GM13976 (cell line): ENCODE results near the gene FKBP15.
"Not testable (repeated sequence)": the region's sequence is repeated elsewhere in the genome, so short reads cannot be mapped to it uniquely, and the experiment has no call there.

Source experiments
- DNase-seq: peaks from one replicate; pipeline ENCODE4 v3.0.0; 2012; ENCODE audit warnings: low spot score
- CTCF ChIP-seq: IDR thresholded peaks from 2 replicates; pipeline ENCODE4 v1.5.1; 2012; ENCODE audit warnings: borderline replicate concordance, mild to moderate bottlenecking; ENCODE audit not compliant: insufficient read depth; ENCODE audit errors: extremely low read depth, missing control alignments, control extremely low read depth
- in situ Hi-C: fragments of 300-500 bp; cut with MboI; formaldehyde crosslinking; loops from one replicate; pipeline ENCODE4 v1.12.0; 2022; ENCODE audit warnings: low sequenced_read_pairs, mixed read lengths, inconsistent platforms; ENCODE audit not compliant: unreplicated experiment

The FKBP15 gene

GRCh38 chr9:113138760-113139159, 82.3 kb downstream of the FKBP15 start:
- in situ Hi-C loops = loop anchor here (25.0 kb wide), 1 partner anchor 524 kb away; no protein-coding TSS in a partner anchor
- no peak for TF ChIP-seq CTCF
- no peak for DNase-seq

- DNase-seq = no peak
- in situ Hi-C loops = loop anchor here (25.0 kb wide), 1 partner anchor 525 kb away; no protein-coding TSS in a partner anchor
- TF ChIP-seq CTCF = no peak
Observed at GRCh38 chr9:113137196-113138168, 83.6 kb downstream of the FKBP15 start.

- no peak for DNase-seq
- in situ Hi-C loops = loop anchor here (25.0 kb wide), 1 partner anchor 531 kb away; no protein-coding TSS in a partner anchor
- no peak for TF ChIP-seq CTCF
Observed at GRCh38 chr9:113131689-113132151, 89.4 kb downstream of the FKBP15 start.

- no peak for DNase-seq
- in situ Hi-C loops = loop anchor here (25.0 kb wide), 1 partner anchor 532 kb away; no protein-coding TSS in a partner anchor
- TF ChIP-seq CTCF = no peak
Observed at GRCh38 chr9:113129884-113130283, 91.2 kb downstream of the FKBP15 start.

- in situ Hi-C loops = loop anchor here (25.0 kb wide), 1 partner anchor 533 kb away; no protein-coding TSS in a partner anchor
- no peak for TF ChIP-seq CTCF
- DNase-seq = no peak
Observed at GRCh38 chr9:113129466-113129865, 91.6 kb downstream of the FKBP15 start.

- no peak for TF ChIP-seq CTCF
- no peak for DNase-seq
- in situ Hi-C loops = loop anchor here (25.0 kb wide), 1 partner anchor 537 kb away; no protein-coding TSS in a partner anchor
Observed at GRCh38 chr9:113125386-113126035, 95.6 kb downstream of the FKBP15 start.

GRCh38 chr9:113118829-113119228, 102.2 kb downstream of the FKBP15 start:
- DNase-seq, in situ Hi-C loops: not testable (repeated sequence)
